ENCODE results near the gene CUBN. TPM values are rescaled to one million over a fixed set of nuclear protein-coding genes. Genes with fewer than 3 reads are reported as not detected.
A peak's percentile ranks its signal among the peaks of the same experiment; 100 is the strongest.

The CUBN gene
- total RNA-seq, 2 donors from 2014 or later = 1.3 to 9.7 TPM

DNA sequence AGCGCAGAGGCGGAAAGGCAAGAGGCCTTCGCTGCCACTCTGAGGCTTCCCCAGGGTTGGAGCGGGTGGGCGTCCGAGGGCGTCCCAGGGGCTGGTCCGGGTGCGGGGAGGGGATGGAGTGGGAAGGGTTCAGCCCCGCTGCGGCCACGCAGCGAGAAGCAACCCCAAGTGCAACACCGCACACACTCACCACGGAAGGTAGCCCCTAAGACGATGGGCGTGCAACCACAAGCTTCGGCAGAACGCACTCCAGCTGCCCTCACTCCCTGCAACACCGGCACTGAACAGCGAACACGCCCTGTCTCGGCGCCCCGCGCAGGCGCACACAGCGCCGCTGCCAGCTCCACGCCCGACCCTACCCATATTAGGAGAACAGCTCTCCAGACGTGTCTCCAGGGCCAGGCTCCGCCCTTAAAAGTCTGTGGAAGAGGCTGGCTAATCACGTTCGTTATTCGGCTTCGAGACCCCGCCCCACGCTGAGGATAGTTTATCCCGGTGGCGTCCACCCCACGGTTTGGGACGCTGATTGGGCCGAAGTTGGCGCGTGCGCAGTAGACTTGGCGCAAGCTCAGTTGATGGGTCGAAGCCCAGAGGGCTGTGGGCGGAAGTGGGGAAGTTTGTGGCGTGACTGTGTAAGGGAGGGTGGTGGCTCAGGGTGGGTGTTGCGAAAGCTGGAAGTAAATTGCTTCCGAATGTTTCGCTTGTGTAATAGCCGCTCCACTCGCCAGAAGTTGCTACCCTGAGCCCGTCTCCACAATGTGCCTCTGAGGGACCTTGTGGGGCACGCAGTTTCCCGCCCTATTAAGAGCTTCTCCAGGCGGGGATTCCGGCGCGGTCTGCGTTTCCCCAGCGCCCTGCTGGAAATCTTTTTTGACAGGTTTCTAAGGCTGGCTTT, 312.2 kb downstream of the CUBN start, which contains the start of gene RSU1:
Gene RSU1 (minus strand): TSS at position 300 of the 895 bp plus-strand sequence. CDS start 343 bp downstream, outside the sequence.
- TF ChIP-seq, protein P1, sequence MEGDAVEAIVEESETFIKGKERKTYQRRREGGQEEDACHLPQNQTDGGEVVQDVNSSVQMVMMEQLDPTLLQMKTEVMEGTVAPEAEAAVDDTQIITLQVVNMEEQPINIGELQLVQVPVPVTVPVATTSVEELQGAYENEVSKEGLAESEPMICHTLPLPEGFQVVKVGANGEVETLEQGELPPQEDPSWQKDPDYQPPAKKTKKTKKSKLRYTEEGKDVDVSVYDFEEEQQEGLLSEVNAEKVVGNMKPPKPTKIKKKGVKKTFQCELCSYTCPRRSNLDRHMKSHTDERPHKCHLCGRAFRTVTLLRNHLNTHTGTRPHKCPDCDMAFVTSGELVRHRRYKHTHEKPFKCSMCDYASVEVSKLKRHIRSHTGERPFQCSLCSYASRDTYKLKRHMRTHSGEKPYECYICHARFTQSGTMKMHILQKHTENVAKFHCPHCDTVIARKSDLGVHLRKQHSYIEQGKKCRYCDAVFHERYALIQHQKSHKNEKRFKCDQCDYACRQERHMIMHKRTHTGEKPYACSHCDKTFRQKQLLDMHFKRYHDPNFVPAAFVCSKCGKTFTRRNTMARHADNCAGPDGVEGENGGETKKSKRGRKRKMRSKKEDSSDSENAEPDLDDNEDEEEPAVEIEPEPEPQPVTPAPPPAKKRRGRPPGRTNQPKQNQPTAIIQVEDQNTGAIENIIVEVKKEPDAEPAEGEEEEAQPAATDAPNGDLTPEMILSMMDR (IDR thresholded peaks at IDR 0.05) = peak in 1 of 4 experiments; percentile 26
- TF ChIP-seq POLR2AphosphoS5 (IDR thresholded peaks at IDR 0.05) = peak; percentile 98
- peak; percentile 68 for TF ChIP-seq POLR2A (IDR thresholded peaks at IDR 0.05)
- peak; percentile 100 for DNase-seq (ENCODE audit: low spot score)
- H3K27ac ChIP-seq = peak within 1 kb of the TSS; percentile 86 to 88
- H3K36me3 ChIP-seq = no peaks in the 10 kb centered on the region
- H3K9me3 ChIP-seq = no peaks in the 10 kb centered on the region
- intact Hi-C loops (cut with DNase I) = no loop called here
- no peaks in the 10 kb centered on the region for H3K4me1 ChIP-seq (replicated peaks)
- 0% methylated on average over 48 of the region's 65 CpGs for WGBS
- H3K4me3 ChIP-seq = peak within 1 kb of the TSS; percentile 59 to 72
- H3K27me3 ChIP-seq (replicated peaks; ENCODE audit: insufficient read depth) = no peaks in the 10 kb centered on the region

GRCh38 chr10:16816830-16817124, 312.8 kb downstream of the CUBN start:
- intact Hi-C loops (cut with DNase I) = no loop called here
- 1% methylated on average over 12 of the region's 12 CpGs for WGBS

GRCh38 chr10:16816171-16816570, 313.4 kb downstream of the CUBN start:
- WGBS = 72% methylated on average over 4 of the region's 4 CpGs
- H3K36me3 ChIP-seq = no peaks in the 10 kb centered on the region
- no peak overlapping the region for H3K4me3 ChIP-seq
- no peak for DNase-seq (ENCODE audit: low spot score)
- TF ChIP-seq POLR2AphosphoS5 (IDR thresholded peaks at IDR 0.05) (no peak), POLR2A (IDR thresholded peaks at IDR 0.05) (no peak)
- TF ChIP-seq, protein P1 (IDR thresholded peaks at IDR 0.05) = no peak
- H3K27ac ChIP-seq = no peak overlapping the region
- no peaks in the 10 kb centered on the region for H3K9me3 ChIP-seq
- H3K27me3 ChIP-seq (replicated peaks; ENCODE audit: insufficient read depth) = no peaks in the 10 kb centered on the region
- H3K4me1 ChIP-seq (replicated peaks) = no peaks in the 10 kb centered on the region
- intact Hi-C loops (cut with DNase I) = no loop called here

More at GRCh38 chr10:16816830-16817124, 312.8 kb downstream of the CUBN start:
- no peaks in the 10 kb centered on the region for H3K4me1 ChIP-seq (replicated peaks)
- TF ChIP-seq, protein P1 (IDR thresholded peaks at IDR 0.05) = no peak
- TF ChIP-seq POLR2AphosphoS5 (IDR thresholded peaks at IDR 0.05) (no peak), POLR2A (IDR thresholded peaks at IDR 0.05) (no peak)
- H3K27ac ChIP-seq = peak overlapping the region; percentile 58 to 65
- no peaks in the 10 kb centered on the region for H3K27me3 ChIP-seq (replicated peaks; ENCODE audit: insufficient read depth)
- H3K9me3 ChIP-seq = no peaks in the 10 kb centered on the region
- no peaks in the 10 kb centered on the region for H3K36me3 ChIP-seq
- H3K4me3 ChIP-seq = peak overlapping the region; percentile 59 to 72
- no peak for DNase-seq (ENCODE audit: low spot score)

GRCh38 chr10:16814012-16814411, 315.6 kb downstream of the CUBN start:
- H3K27ac ChIP-seq = no peak overlapping the region
- DNase-seq (ENCODE audit: low spot score) = no peak
- H3K4me1 ChIP-seq (replicated peaks) = no peaks in the 10 kb centered on the region
- H3K4me3 ChIP-seq = no peak overlapping the region
- no peaks in the 10 kb centered on the region for H3K36me3 ChIP-seq
- no peaks in the 10 kb centered on the region for H3K27me3 ChIP-seq (replicated peaks; ENCODE audit: insufficient read depth)
- TF ChIP-seq, protein P1 (IDR thresholded peaks at IDR 0.05) = no peak
- no peak for TF ChIP-seq POLR2A (IDR thresholded peaks at IDR 0.05)
- TF ChIP-seq POLR2AphosphoS5 (IDR thresholded peaks at IDR 0.05) = no peak
- H3K9me3 ChIP-seq = no peaks in the 10 kb centered on the region
- WGBS = 93% methylated on average over 3 of the region's 3 CpGs
- intact Hi-C loops (cut with DNase I) = no loop called here

- DNase-seq (ENCODE audit: low spot score) = no peak
- 71% methylated on average over 4 of the region's 4 CpGs for WGBS
- intact Hi-C loops (cut with DNase I) = no loop called here
- H3K27ac ChIP-seq = no peak overlapping the region
- no peaks in the 10 kb centered on the region for H3K4me1 ChIP-seq (replicated peaks)
- no peaks in the 10 kb centered on the region for H3K36me3 ChIP-seq
- no peak overlapping the region for H3K4me3 ChIP-seq
- no peaks in the 10 kb centered on the region for H3K9me3 ChIP-seq
- TF ChIP-seq POLR2A (IDR thresholded peaks at IDR 0.05) (no peak), POLR2AphosphoS5 (IDR thresholded peaks at IDR 0.05) (no peak)
- TF ChIP-seq, protein P1 (IDR thresholded peaks at IDR 0.05) = no peak
- no peaks in the 10 kb centered on the region for H3K27me3 ChIP-seq (replicated peaks; ENCODE audit: insufficient read depth)
Measured at GRCh38 chr10:16812676-16813075, 316.9 kb downstream of the CUBN start.

All from prostate gland (tissue), 2 donors.